Body of pancreas (tissue), 4 donors: ENCODE results near the gene LRRK1.

Experiments
- POLR2A ChIP-seq, 3 donors: fragments of 450-650 bp; IDR thresholded peaks; one replicate each; pipeline ENCODE4 v1.6.1; 2016; ENCODE audit warnings: antibody characterized with exemption in 3 of 3, mild to moderate bottlenecking in 2 of 3
- TF ChIP-seq, protein P1 (sequence below), 7 experiments: fragments of 450-650 bp in 4 of 7; fragments of 200-600 bp in 3 of 7; sonication (generic) in 3 of 7; IDR thresholded peaks; one replicate each; pipeline ENCODE4 v1.5.1; 2016 to 2019; ENCODE audit warnings: antibody characterized with exemption in 7 of 7

GRCh38 chr15:100898661-100899462 is 20.3 kb upstream of the LRRK1 start:
- TF ChIP-seq, protein P1, sequence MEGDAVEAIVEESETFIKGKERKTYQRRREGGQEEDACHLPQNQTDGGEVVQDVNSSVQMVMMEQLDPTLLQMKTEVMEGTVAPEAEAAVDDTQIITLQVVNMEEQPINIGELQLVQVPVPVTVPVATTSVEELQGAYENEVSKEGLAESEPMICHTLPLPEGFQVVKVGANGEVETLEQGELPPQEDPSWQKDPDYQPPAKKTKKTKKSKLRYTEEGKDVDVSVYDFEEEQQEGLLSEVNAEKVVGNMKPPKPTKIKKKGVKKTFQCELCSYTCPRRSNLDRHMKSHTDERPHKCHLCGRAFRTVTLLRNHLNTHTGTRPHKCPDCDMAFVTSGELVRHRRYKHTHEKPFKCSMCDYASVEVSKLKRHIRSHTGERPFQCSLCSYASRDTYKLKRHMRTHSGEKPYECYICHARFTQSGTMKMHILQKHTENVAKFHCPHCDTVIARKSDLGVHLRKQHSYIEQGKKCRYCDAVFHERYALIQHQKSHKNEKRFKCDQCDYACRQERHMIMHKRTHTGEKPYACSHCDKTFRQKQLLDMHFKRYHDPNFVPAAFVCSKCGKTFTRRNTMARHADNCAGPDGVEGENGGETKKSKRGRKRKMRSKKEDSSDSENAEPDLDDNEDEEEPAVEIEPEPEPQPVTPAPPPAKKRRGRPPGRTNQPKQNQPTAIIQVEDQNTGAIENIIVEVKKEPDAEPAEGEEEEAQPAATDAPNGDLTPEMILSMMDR (IDR thresholded peaks at IDR 0.05) = no peak
- TF ChIP-seq POLR2A (IDR thresholded peaks at IDR 0.05) = no peak
